ENCODE measurements around the gene SF3B3.
"Not testable (repeated sequence)": the region's sequence is repeated elsewhere in the genome, so short reads cannot be mapped to it uniquely, and the experiment has no call there.

SF3B3 gene

DNA sequence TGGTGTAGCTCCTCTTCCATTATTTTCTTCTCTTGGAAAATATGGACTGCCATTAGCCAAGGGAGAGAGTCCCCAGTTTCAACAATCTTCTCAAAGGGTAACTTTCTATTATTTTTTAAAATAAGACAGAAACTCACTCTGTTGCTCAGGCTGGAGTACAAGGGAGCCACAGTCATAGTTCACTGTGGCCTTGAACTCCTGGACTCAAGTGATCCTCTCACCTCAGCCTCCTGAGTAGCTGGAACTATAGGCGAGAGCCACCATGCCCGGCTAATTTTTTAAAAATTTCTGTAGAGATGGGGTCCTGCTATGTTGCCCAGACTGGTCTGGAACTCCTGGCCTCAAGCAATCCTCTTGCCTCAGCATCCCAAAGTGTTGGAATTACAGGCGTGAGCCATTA lies 13.4 kb upstream of the SF3B3 start:
- in situ Hi-C loops (cut with MboI; ENCODE audit: low sequenced_read_pairs), result no loop called here

DNA sequence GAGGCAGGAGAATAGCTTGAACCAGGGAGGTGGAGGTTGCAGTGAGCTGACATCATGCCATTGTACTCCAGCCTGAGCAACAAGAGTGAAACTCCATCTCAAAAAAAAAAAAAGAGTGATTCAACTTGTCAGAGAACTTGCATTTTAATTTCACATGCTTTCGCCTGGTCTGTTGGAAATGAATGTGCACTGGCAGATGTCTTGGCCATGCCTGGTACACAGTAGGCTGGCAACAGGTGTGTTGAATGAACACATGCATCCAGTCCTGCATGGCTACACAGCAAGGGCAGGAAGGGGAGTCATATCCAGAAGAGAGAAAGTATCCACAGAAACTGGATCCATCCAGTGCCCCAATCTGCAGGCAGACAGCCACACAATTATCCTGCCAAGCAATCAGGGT lies 11.8 kb upstream of the SF3B3 start:
- in situ Hi-C loops (cut with MboI; ENCODE audit: low sequenced_read_pairs), result no loop called here

DNA sequence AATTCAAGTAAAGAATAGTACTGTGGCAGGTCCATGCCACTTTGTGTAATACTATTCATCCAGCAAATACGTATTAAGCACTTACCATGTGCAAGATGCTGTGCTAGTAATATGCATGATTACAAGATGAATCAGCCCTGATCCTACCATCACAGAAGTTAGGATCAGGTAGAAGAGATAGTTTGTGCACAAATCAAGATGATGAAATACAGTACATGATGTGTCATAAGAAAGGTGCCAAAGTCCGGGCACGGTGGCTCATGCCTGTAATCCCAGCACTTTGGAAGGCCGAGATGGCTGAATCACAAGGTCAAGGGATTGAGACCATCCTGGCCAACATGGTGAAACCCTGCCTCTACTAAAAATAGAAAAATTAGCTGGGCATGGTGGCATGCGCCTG lies 11.2 kb upstream of the SF3B3 start:
- in situ Hi-C loops (cut with MboI; ENCODE audit: low sequenced_read_pairs), result no loop called here

DNA sequence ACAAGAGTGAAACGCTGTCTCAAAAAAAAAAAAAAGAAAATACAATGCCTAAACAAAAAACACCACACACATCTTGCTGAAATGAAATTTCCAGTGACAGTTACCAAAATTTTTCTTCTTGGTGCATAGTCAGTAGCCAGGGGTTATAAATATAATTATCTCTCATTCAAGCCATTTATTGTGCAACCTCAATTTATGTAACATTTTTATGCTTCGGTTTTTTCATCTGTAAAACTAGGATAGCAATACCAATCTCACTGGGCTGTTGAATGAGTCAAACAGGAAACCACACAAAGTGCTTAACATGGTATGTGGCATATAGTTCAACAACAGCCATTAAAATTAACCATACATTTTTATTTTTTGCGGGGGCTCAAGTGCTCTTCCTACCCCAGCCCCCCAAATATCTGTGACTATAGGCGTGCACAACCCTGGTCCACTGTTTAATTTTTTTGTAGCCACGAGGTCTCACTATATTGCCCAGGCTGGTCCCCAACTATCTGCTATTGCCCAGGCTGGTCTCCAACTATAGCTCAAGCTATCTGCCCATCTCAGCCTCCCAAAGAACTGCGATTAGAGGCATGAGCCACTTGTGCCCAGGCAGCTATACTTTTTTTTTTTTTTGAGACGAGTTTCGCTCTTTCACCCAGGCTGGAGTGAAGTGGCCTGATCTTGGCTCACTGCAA lies 2.9 kb upstream of the SF3B3 start:
- in situ Hi-C loops (cut with MboI; ENCODE audit: low sequenced_read_pairs), result no loop called here

DNA sequence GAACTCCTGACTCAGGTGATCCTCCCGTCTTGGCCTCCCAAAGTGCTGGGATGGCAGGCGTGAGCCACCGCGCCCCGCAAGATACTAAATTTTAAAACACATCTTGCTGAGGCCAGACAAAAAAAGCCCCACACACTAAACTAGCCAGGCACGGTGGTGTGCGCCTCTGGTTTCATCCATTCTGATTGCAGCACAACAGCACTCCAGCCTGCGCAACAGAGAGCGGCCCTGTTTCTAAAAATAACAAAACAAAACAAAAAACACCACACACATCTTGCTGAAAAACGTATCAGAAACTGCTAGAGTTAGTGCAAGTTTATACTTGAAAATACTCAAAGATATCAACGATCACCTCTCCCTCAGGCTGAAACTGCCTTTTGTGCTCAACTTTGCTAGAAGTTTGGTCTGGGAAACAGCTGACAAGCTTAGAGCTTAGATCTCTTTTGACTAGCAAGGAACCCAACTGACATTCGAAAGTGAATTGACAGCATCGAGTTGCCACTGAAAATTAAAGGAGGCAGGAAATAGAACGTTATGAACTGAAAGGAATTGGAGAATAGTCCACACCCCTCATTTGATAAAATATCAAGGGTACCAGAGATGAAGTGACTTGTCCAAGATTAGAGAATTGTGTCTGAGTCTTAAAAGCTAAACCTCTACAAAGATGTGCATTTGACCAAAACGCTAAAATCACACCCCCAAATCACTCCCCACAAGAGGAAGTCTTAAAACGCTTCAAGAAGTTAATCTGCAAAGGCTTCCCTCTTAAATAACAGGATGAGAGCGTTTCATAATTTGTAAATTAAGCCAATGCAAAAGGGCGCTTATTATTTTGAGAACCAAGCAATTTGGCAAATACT lies 1.2 kb upstream of the SF3B3 start:
- in situ Hi-C loops (cut with MboI; ENCODE audit: low sequenced_read_pairs), result no loop called here

DNA sequence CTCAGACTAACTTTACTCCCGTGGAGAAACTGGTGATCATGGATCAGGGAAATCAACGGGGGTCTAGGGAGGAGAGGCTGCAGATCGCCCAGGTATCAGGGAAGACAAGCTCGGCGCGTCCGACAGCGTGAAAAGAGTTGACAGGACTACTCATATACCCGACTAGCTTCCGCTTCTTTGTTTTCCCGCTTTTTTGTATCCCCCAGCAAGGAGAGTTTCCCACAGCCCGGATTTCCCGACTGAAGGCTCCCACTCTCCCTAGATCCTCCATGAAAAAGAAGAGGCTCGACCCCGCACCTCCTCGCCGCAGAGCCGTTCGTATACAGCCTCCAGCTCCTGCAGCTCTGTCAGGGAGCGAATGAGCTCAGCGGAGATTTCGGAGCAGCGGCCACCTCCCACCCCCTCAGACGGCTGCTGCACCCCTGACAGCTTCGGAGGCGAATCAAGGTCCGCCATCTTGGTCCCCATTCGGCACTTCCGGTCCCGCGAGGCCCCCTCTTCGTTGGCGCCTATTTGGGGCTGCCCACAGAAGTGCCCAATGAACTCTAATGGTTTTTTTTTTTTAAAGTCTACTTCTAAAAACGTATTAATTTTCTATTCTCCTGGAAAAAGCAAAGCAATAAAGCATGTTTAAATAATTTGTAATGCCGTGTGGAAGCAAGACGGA lies 407 bp upstream of the SF3B3 start, which contains the start of gene COG4:
COG4 (minus strand) TSS at position 479 of the 667 bp plus-strand sequence; CDS start at position 468, 11 bp downstream.
- in situ Hi-C loops (cut with MboI; ENCODE audit: low sequenced_read_pairs), result no loop called here

DNA sequence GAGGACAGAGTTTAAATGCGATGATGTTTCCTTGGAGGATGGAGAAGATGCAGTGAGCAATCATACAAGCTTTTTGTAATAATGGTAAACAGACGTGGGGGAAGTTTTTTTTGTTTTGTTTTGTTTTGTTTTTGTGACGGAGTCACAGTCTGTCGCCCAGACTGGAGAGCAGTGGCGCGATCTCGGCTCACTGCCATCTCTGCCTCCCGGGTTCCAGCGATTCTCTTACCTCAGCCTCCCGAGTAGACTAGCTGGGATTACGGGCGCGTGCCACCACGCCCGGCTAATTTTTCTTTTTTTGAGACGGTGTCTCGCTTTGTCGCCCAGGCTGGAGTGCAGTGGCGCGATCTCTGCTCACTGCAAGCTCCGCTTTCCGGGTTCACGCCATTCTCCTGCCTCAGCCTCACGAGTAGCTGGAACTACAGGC lies 796 bp downstream of the SF3B3 start:
- in situ Hi-C loops (cut with MboI; ENCODE audit: low sequenced_read_pairs), result not testable (repeated sequence)

DNA sequence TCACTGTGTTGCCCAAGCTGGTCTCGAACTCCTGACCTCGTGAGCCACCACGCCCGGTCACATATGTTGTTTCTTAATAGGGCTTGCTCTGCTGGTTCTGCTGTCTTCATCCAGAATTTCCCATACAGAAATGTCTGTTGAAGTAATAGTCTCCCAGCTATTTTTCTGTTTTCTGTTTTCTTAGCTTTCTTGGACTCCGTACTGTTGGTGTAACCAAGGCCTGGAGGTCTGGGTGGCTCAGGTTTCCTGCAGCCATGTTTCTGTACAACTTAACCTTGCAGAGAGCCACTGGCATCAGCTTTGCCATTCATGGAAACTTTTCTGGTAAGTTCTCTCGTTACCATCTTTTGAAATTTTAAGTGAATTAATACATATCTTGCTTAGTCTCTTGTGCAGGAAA lies 2.8 kb downstream of the SF3B3 start:
- in situ Hi-C loops (cut with MboI; ENCODE audit: low sequenced_read_pairs), result no loop called here

DNA sequence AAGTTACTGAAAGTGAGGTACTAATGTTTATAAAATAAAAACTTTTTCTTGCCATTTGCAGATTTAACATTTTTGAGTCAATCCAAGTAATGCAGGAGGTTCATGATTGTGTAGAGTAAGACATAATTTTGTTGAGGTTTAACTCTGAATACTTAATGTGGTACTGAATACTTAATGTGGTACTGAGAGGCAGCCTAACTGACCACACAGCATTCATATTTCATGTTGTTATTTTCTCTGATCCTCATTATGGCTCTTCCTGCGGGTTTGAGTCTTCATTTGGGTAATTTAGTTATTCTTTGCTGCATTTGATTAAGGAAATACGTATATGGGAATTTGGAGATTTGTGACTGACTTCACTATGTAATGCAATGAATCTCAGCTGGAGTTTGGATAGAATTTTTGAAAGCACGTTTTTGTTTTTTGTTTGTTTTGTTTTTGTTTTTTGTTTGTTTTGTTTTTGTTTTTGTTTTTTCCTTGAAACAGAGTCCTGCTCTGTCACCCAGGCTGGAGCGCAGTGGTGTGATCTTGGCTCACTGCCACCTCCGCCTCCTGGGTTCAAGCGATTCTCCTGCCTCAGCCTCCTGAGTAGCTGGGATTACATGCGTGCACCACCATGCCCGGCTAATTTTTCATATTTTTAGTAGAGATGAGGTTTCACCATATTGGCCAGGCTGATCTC lies 3.8 kb downstream of the SF3B3 start:
- in situ Hi-C loops (cut with MboI; ENCODE audit: low sequenced_read_pairs), result no loop called here

DNA sequence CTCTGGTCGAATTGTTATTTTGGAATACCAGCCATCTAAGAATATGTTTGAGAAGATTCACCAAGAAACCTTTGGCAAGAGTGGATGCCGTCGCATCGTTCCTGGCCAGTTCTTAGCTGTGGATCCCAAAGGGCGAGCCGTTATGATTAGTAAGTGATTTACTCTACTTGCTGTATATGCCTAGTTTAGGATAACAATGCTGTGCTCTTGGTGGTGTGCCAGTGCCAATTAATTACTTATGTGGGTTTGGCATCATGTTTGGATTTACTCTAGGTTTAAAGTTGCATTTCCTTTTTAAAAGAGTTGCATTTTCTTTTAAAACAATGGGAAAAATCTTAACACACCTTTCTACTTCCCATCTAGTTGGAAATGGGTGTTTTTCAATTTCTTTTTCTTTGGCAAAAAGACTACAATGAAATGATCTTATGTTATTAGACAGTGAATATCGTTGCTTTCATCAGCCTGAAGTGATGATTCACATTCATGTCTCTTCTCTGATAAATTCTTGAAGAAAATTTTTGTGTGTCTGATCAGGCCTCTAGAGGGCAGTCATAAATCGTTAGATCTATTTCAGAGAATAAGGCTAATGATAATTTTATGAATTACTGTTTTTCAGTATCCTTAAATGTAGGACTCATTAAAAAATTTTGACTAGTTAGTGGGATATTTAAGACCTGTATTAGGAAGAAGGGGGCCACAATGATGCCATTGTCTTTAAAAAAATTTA lies 5.6 kb downstream of the SF3B3 start:
- in situ Hi-C loops (cut with MboI; ENCODE audit: low sequenced_read_pairs), result no loop called here

DNA sequence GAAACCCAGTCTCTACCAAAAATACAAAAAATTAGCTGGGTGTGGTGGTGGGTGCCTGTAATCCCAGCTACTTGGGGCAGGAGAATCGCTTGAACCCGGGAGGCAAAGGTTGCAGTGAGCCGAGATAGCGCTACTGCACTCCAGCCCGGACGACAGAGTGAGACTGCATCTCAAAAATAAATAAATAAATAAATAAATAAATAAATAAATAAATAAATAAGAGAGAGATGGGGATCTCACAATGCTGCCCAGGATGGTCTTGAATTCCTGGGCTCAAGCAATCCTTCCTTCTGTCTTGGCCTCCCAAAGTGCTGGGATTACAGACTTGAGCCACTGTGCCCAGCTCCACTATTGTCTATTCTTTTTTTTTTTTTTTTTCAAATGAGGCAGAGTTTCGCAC lies 6.3 kb downstream of the SF3B3 start:
- in situ Hi-C loops (cut with MboI; ENCODE audit: low sequenced_read_pairs), result not testable (repeated sequence)

DNA sequence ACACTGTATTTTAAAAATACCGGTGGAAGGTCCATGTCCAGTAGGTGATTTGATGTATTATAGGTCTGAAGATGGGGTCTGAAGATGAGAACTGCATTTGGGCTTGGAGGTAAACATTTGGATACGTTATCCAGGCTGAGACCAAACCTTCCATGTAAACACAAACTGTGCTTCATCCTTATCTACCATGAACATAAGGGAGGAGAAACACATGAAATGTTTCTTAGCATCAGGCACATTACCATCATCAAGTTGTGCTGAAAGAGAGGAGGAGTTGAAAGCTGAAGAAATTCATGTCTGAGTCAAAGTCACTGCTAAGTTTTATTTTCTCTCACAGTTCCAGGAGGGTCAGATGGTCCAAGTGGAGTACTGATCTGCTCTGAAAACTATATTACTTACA lies 11.4 kb downstream of the SF3B3 start:
- in situ Hi-C loops (cut with MboI; ENCODE audit: low sequenced_read_pairs), result no loop called here

DNA sequence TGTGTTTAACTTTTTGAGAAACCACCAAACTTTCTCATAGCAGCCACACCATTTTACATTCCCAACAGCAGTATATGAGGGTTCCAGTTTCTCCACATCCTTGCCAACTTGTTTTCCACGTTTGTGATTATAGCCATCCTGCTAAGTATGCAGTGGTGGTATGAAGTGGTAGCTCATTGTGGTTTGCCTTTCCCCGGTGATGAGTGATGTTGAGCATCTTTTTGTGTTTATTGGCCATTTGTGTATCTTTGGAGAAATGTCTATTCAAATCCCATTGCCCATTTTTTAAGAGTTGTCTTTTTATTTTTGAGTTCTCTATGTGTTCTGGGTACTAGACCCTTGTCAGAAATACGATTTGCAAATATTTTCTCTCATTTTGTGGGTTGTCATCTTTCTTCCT lies 17.4 kb downstream of the SF3B3 start:
- in situ Hi-C loops (cut with MboI; ENCODE audit: low sequenced_read_pairs), result loop anchor here (10.0 kb wide), 1 partner anchor 276 kb away; no protein-coding TSS in a partner anchor

DNA sequence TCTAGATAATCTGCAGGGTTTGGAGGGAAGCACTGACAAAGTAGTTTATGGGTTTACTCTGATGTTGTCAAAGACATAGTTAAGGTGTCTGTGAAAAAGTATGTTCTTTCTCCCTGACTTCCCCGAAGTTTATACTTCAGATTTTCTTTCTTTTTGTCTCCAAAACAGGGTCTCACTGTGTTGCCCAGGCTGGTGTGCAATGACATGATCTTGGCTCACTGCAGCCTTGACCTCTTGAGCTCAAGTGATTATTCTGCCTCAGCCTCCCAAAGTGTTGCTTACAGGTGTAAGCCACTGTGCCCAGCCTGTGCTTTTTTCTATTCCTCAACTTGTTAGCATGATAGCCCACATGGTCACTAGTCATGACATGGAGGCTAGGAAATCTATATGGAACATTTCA lies 20.9 kb downstream of the SF3B3 start:
- in situ Hi-C loops (cut with MboI; ENCODE audit: low sequenced_read_pairs), result loop anchor here (10.0 kb wide), 1 partner anchor 280 kb away; no protein-coding TSS in a partner anchor

DNA sequence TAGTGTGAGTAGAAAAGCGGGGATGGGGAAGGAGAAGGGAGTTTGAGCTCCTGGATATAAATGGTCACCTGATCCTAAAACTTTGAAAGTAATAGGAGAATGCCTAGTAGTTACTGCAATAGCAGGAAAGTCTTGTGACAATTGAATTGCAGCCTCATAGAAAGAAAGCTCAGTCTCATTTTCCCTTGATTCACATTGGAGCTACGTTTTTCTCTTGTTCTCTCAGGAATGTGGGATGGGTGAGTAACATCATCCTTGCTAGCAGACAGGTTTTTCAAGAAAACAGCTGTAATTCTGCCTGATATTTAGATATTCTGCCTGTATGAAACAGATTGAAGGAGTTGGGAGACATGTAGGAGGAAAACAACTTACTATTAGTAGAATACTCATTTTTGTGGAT lies 25.3 kb downstream of the SF3B3 start:
- in situ Hi-C loops (cut with MboI; ENCODE audit: low sequenced_read_pairs), result loop anchor here (10.0 kb wide), 1 partner anchor 284 kb away; no protein-coding TSS in a partner anchor

DNA sequence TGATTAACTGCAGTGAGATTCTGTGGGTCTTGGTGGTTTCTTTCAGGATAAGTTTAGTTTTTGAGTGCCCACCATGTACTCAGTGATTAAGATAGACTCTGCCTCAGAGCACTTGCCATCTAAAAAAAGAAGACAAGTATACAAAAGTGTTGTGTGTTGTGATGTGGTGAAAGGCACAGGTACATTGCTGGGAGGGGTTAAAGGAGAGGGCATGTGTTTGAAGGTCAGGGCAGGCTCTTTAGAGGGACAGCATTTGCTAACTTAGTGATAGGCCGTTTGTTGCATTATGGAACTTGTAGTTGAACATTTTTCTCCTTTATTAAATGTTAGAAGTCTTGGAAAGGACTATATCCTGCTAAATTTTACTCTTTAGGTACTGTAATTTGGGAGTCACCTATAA lies 26.5 kb downstream of the SF3B3 start:
- in situ Hi-C loops (cut with MboI; ENCODE audit: low sequenced_read_pairs), result no loop called here

DNA sequence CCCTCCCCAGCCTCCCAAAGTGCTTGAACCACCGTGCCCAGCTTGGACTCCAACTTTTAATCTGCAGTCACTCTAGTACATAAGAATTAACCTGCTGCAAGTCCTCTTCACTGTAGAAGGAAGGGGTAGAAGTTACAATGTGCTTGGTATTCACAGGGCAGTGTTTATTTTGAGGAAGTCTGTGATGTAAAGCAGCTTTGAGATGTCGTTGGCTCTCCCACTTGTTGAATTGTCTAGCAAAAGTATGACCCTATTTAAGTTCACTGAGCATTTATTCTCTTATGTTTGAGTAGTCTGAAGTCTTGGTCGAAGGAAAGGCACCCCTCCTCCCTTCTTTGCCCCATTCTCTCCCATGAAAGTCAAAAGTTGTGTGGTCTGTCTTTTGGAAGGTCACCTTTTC lies 28.2 kb downstream of the SF3B3 start:
- in situ Hi-C loops (cut with MboI; ENCODE audit: low sequenced_read_pairs), result no loop called here

DNA sequence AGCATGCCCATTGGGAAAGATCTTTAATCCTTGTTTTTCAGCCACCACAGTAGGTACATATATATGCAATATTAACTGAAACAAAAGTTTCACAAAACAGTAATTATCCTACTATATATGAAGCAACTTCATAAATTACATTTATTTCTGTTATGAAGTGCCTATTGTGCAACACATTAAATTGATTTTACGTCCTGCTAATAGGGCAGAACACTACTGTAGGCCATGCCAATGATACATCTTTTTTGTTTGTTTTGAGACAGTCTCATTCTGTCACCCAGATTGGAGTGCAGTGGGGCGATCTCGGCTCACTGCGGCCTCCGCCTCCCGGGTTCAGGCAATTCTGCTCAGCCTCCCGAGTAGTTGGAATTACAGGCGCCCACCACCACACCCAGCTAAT lies 29.1 kb downstream of the SF3B3 start:
- in situ Hi-C loops (cut with MboI; ENCODE audit: low sequenced_read_pairs), result no loop called here

DNA sequence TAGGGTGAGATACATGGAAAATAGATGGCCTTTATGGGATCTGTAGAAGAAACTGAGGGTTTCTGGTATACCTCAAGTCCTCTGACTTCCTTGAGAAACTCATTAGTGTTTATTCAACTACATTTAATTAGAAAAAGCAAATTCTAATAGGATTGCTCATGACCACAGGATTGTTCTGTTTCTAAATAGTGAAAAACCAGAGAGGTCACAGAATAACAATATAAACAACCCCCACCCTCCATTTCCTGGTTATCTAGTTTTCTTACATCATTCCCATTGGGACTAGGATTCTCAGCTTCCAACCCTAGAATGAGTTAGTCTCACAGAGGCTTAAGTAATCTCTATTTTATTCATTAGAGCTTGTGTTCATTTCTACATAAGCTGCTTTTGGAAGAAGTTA lies 30.0 kb downstream of the SF3B3 start:
- in situ Hi-C loops (cut with MboI; ENCODE audit: low sequenced_read_pairs), result no loop called here

DNA sequence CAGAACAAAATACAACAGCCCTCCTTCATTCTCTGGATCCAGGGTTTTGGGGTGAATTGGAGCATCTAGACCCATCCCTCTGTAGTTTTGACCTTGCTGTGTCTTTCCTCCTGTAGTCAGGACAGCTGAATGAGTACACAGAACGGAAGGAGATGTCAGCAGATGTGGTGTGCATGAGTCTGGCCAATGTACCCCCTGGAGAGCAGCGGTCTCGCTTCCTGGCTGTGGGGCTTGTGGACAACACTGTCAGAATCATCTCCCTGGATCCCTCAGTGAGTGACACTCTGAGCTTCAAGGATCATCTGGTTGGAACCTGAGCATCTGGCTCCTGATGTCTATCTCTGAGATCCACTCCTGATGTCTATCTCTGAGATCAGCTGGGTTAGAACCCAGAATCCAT lies 32.4 kb downstream of the SF3B3 start:
- in situ Hi-C loops (cut with MboI; ENCODE audit: low sequenced_read_pairs), result no loop called here
